Suprapubic skin (tissue), 4 donors: ENCODE data around the gene GPN3. TPM values are rescaled to one million over a fixed set of nuclear protein-coding genes. Genes with fewer than 3 reads are reported as not detected.
"Not testable (repeated sequence)": the region's sequence is repeated elsewhere in the genome, so short reads cannot be mapped to it uniquely, and the experiment has no call there.

ENCODE experiments used
- DNase-seq, 2 donors: peaks; one replicate each; pipeline ENCODE4 v3.0.0-alpha.2; 2019; ENCODE audit warnings: low spot score in 2 of 2
- H3K27ac ChIP-seq: fragments of 200-600 bp; sonication (generic); one replicate; pipeline ENCODE4 v1.5.1; 2019
- H3K27me3 ChIP-seq: fragments of 200-600 bp; sonication (generic); one replicate; pipeline ENCODE4 v1.5.1; 2019
- H3K36me3 ChIP-seq: fragments of 200-600 bp; sonication (generic); one replicate; pipeline ENCODE4 v1.5.1; 2019
- H3K4me1 ChIP-seq: fragments of 200-600 bp; sonication (generic); one replicate; pipeline ENCODE4 v1.5.1; 2019
- H3K4me3 ChIP-seq: fragments of 200-600 bp; sonication (generic); one replicate; pipeline ENCODE4 v1.5.1; 2019; ENCODE audit warnings: mild to moderate bottlenecking
- H3K9me3 ChIP-seq: fragments of 200-600 bp; sonication (generic); one replicate; pipeline ENCODE4 v1.5.1; 2019
- EP300 ChIP-seq: sonication (generic); formaldehyde crosslinking; IDR thresholded peaks from one replicate; pipeline ENCODE4 v1.6.1; 2017; ENCODE audit warnings: antibody characterized with exemption
- POLR2A ChIP-seq, 2 donors: fragments of 450-650 bp; IDR thresholded peaks; one replicate each; pipeline ENCODE4 v1.6.1; 2017; ENCODE audit warnings: antibody characterized with exemption in 2 of 2, mild to moderate bottlenecking in 2 of 2, moderate library complexity in 2 of 2
- POLR2AphosphoS5 ChIP-seq, 3 donors: sonication (generic); formaldehyde crosslinking; IDR thresholded peaks; one replicate each; pipeline ENCODE4 v1.6.1; 2017; ENCODE audit warnings: antibody characterized with exemption in 3 of 3
- WGBS: methylation state at CpG from one replicate; pipeline ENCODE4 v1.1.5; 2018; 5-methylcytosine and 5-hydroxymethylcytosine counted together
- total RNA-seq, 4 donors: library from RNA; depleted of rRNA; stranded (reverse); fragments of >200 nt; gene quantifications; one replicate each; pipeline ENCODE4 v1.1.0, GENCODE V29; 2016
- TF ChIP-seq, protein P1 (sequence below), 2 donors: fragments of 200-600 bp in 1 of 2; fragments of 450-650 bp in 1 of 2; sonication (generic) in 1 of 2; IDR thresholded peaks; one replicate each; pipeline ENCODE4 v1.5.1; 2016 to 2019; ENCODE audit warnings: antibody characterized with exemption in 2 of 2, mild to moderate bottlenecking in 1 of 2, moderate library complexity in 1 of 2

GPN3 gene
- total RNA-seq, 4 donors from 2014 or later, result 9.6 to 17.1 (median 13.3) TPM

DNA sequence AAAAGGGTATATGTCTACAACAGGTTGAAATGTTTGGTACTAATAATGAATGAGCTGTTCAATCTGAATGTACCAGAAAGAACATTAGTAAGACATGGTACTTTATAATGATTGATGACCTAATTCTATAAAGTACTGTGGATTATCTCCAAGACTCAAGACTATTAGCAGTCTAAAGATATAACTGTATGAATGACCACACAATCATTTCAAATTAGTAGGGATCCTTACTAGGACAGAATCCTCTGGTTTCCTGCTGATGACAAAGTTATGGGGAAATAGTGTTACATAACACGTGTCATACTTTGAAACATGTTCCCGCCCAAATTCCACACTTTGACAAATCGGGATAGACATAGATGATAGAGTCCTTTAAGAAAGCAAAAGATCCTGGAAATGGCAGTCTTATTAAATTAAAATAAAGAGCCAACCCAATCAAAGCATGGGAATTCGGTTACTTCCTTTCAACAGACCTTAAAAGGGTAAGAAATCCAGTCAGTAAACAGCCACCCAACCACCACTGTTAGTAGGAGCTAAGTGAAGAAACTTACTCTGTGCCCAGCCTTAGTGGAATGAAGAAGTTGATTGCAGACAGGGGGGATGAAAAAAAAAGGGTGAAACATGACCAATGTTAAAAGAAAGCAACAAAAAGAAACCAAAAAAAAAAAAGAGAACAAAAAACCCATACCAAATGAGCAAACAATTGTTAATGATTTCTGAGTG lies 31.1 kb upstream of the GPN3 start:
- H3K36me3 ChIP-seq, result peaks cover 20% of the 10 kb centered on the region
- peaks cover 34% of the 10 kb centered on the region for H3K4me1 ChIP-seq
- no peaks in the 10 kb centered on the region for H3K9me3 ChIP-seq
- no peak for DNase-seq
- 41% methylated on average over 4 of the region's 4 CpGs for WGBS
- TF ChIP-seq POLR2A (IDR thresholded peaks at IDR 0.05) (no peak), EP300 (no peak), POLR2AphosphoS5 (IDR thresholded peaks at IDR 0.05) (no peak)
- TF ChIP-seq, protein P1, sequence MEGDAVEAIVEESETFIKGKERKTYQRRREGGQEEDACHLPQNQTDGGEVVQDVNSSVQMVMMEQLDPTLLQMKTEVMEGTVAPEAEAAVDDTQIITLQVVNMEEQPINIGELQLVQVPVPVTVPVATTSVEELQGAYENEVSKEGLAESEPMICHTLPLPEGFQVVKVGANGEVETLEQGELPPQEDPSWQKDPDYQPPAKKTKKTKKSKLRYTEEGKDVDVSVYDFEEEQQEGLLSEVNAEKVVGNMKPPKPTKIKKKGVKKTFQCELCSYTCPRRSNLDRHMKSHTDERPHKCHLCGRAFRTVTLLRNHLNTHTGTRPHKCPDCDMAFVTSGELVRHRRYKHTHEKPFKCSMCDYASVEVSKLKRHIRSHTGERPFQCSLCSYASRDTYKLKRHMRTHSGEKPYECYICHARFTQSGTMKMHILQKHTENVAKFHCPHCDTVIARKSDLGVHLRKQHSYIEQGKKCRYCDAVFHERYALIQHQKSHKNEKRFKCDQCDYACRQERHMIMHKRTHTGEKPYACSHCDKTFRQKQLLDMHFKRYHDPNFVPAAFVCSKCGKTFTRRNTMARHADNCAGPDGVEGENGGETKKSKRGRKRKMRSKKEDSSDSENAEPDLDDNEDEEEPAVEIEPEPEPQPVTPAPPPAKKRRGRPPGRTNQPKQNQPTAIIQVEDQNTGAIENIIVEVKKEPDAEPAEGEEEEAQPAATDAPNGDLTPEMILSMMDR (IDR thresholded peaks at IDR 0.05), result no peak
- H3K27me3 ChIP-seq, result no peaks in the 10 kb centered on the region
- H3K27ac ChIP-seq, result no peak overlapping the region
- H3K4me3 ChIP-seq, result no peak overlapping the region

DNA sequence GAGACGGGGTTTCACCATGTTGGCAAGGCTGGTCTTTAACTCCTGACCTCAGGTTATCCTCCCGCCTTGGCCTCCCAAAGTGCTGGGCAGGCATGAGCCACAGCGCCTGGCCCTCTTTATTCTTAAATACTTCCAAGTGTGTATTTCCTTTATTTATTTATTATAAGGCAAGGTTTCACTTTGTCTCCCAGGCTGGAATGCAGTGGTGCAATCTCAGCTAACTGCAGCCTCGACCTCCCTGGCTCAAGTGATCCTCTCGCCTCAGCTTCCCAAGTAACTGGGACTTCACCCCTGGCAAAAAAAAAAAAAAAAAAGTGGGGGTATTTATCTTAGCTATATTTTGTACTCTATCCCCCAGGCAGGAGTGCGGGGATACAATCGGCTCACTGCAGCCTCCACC lies 7.4 kb upstream of the GPN3 start:
- no peak overlapping the region for H3K27ac ChIP-seq
- H3K4me1 ChIP-seq, result no peaks in the 10 kb centered on the region
- no peak for DNase-seq
- H3K9me3 ChIP-seq, result no peaks in the 10 kb centered on the region
- TF ChIP-seq, protein P1 (IDR thresholded peaks at IDR 0.05), result no peak
- TF ChIP-seq POLR2AphosphoS5 (IDR thresholded peaks at IDR 0.05) (no peak), EP300 (no peak), POLR2A (IDR thresholded peaks at IDR 0.05) (no peak)
- WGBS, result 99% methylated on average over 7 of the region's 7 CpGs
- no peaks in the 10 kb centered on the region for H3K27me3 ChIP-seq
- no peak overlapping the region for H3K4me3 ChIP-seq
- H3K36me3 ChIP-seq, result no peaks in the 10 kb centered on the region

DNA sequence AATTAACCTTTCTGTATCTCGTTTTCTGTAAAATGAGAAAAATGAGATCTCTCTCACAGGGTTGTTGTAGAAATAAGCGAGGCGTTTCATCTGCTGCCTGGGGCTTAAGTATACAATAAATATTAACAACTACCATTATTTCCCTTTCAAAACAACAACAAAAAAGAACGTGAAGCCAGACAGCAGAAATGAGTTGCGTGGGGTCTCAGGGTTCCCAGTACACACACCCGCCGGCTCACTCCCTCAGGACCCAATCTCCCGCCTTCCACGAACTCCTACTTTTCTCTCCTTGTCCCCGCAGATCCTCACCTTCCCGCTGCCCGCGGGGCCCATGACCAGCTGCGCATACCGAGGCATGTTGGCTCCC lies 227 bp downstream of the GPN3 start:
- Histone ChIP-seq H3K27ac (peak overlapping the region; percentile 91), H3K4me1 (peaks cover 31% of the 10 kb centered on the region), H3K27me3 (no peaks in the 10 kb centered on the region), H3K4me3 (peak overlapping the region; percentile 81), H3K9me3 (no peaks in the 10 kb centered on the region), H3K36me3 (peaks cover 19% of the 10 kb centered on the region)
- TF ChIP-seq POLR2AphosphoS5 (IDR thresholded peaks at IDR 0.05) (no peak), POLR2A (IDR thresholded peaks at IDR 0.05) (peak in 1 of 2 donors; percentile 75), EP300 (no peak)
- WGBS, result 0% methylated on average over 15 of the region's 15 CpGs
- no peak for DNase-seq

GRCh38 chr12:110466791-110467190 lies 1.3 kb downstream of the GPN3 start:
- H3K9me3 ChIP-seq, result no peaks in the 10 kb centered on the region
- H3K4me3 ChIP-seq, result peak overlapping the region; percentile 81
- no peaks in the 10 kb centered on the region for H3K27me3 ChIP-seq
- no peak overlapping the region for H3K27ac ChIP-seq
- H3K4me1 ChIP-seq, result peaks cover 31% of the 10 kb centered on the region
- DNase-seq, result no peak
- TF ChIP-seq, protein P1 (IDR thresholded peaks at IDR 0.05), result no peak
- TF ChIP-seq POLR2A (IDR thresholded peaks at IDR 0.05), result no peak
- no peak for TF ChIP-seq EP300
- no peak for TF ChIP-seq POLR2AphosphoS5 (IDR thresholded peaks at IDR 0.05)
- WGBS, result 49% methylated on average over 5 of the region's 5 CpGs
- H3K36me3 ChIP-seq, result peaks cover 29% of the 10 kb centered on the region

- not testable (repeated sequence) for H3K4me3 ChIP-seq, H3K27ac ChIP-seq, H3K27me3 ChIP-seq, DNase-seq, H3K9me3 ChIP-seq
- Histone ChIP-seq H3K4me1 (peaks cover 31% of the 10 kb centered on the region), H3K36me3 (peaks cover 34% of the 10 kb centered on the region)
- WGBS, result 90% methylated on average over 11 of the region's 11 CpGs
Observed at GRCh38 chr12:110465765-110466164, 2.3 kb downstream of the GPN3 start.

- Histone ChIP-seq H3K27me3 (no peaks in the 10 kb centered on the region), H3K4me1 (peaks cover 31% of the 10 kb centered on the region), H3K36me3 (peaks cover 42% of the 10 kb centered on the region), H3K9me3 (no peaks in the 10 kb centered on the region), H3K4me3 (no peak overlapping the region), H3K27ac (no peak overlapping the region)
- no peak for DNase-seq
- TF ChIP-seq EP300, result no peak
- no peak for TF ChIP-seq POLR2AphosphoS5 (IDR thresholded peaks at IDR 0.05)
- no peak for TF ChIP-seq POLR2A (IDR thresholded peaks at IDR 0.05)
- TF ChIP-seq, protein P1 (IDR thresholded peaks at IDR 0.05), result no peak
- WGBS, result 90% methylated on average over 2 of the region's 2 CpGs
Observed at GRCh38 chr12:110465024-110465423, 3.0 kb downstream of the GPN3 start.

GRCh38 chr12:110461189-110461588 lies 6.9 kb downstream of the GPN3 start:
- not testable (repeated sequence) for H3K27me3 ChIP-seq, H3K27ac ChIP-seq, H3K4me1 ChIP-seq, H3K9me3 ChIP-seq, H3K4me3 ChIP-seq
- peaks cover 71% of the 10 kb centered on the region for H3K36me3 ChIP-seq
- peak in 1 of 2 donors; percentile 5 for DNase-seq
- 88% methylated on average over 5 of the region's 5 CpGs for WGBS
